T-cell (primary cell): Measurements from ENCODE around the gene ADGRG1. TPM values are rescaled to one million over a fixed set of nuclear protein-coding genes. Genes with fewer than 3 reads are reported as not detected.

Experiments used
- ATAC-seq, 4 experiments: fragments of 200-7000 bp in 3 of 4; fragments of 150-1000 bp in 1 of 4; cut with Tn5 transposase; replicated peaks in 1 of 4; 1 replicate in 3 of 4; 2 replicates in 1 of 4; pipeline ENCODE4 v1.10.0; 2021; ENCODE audit warnings: moderate library complexity in 3 of 4, mild to moderate bottlenecking in 2 of 4, moderate number of reproducible peaks in 1 of 4
- CTCF ChIA-PET, 2 donors: fragments of 300-600 bp; sonication (Branson Sonifier 250); formaldehyde crosslinking; loops; one replicate each; lab custom pipeline; 2022; ENCODE audit warnings: antibody characterized with exemption in 2 of 2; lab: Charles Lee
- POLR2A ChIA-PET, 2 donors: fragments of 300-600 bp; sonication (Branson Sonifier 250); formaldehyde crosslinking; loops; one replicate each; lab custom pipeline; 2022; ENCODE audit warnings: antibody characterized with exemption in 2 of 2; lab: Charles Lee
- DNase-seq, 35 experiments: peaks; one replicate each; pipeline versions ENCODE4 v3.0.0 to v3.0.0-alpha.2; 2013 to 2023
- H3K27ac ChIP-seq: one replicate; pipeline ENCODE4 v1.5.1; 2013; ENCODE audit warnings: low read length
- H3K27me3 ChIP-seq, 2 experiments: replicated peaks in 1 of 2; 1 replicate in 1 of 2; 2 replicates in 1 of 2; pipeline versions ENCODE4 v1.6.1 to v1.7.0; 2013; ENCODE audit warnings: low read length in 1 of 2, mixed read lengths in 1 of 2; ENCODE audit not compliant: control insufficient read depth in 2 of 2, insufficient read depth in 2 of 2; ENCODE audit errors: extremely low read depth in 1 of 2
- H3K36me3 ChIP-seq, 2 donors: 1 replicate in 1 of 2; 2 replicates in 1 of 2; pipeline versions ENCODE4 v1.6.1 to v1.7.0; 2013; ENCODE audit warnings: low read length in 1 of 2; ENCODE audit not compliant: control insufficient read depth in 2 of 2, insufficient read depth in 1 of 2; ENCODE audit errors: extremely low read depth in 1 of 2
- H3K4me1 ChIP-seq, 2 experiments: 1 replicate in 1 of 2; 2 replicates in 1 of 2; pipeline versions ENCODE4 v1.6.1 to v1.7.0; 2013; ENCODE audit warnings: low read length in 2 of 2, mixed read lengths in 1 of 2; ENCODE audit not compliant: insufficient read depth in 2 of 2, control insufficient read depth in 1 of 2; ENCODE audit errors: extremely low read depth in 1 of 2
- H3K4me3 ChIP-seq, 2 donors: 1 replicate in 1 of 2; 2 replicates in 1 of 2; pipeline versions ENCODE4 v1.5.1 to v1.7.0; 2013; ENCODE audit warnings: mild to moderate bottlenecking in 2 of 2, low read length in 1 of 2, moderate library complexity in 1 of 2; ENCODE audit not compliant: control insufficient read depth in 1 of 2; ENCODE audit errors: extremely low read depth in 1 of 2
- H3K9me3 ChIP-seq: 2 replicates; pipeline ENCODE4 v1.7.0; 2013
- H3K27ac Mint-ChIP-seq, 2 donors: one replicate each; pipeline ENCODE4 v1.8.0; 2020 to 2021; ENCODE audit warnings: mild to moderate bottlenecking in 2 of 2, mixed read lengths in 2 of 2
- H3K27me3 Mint-ChIP-seq, 2 donors: one replicate each; pipeline ENCODE4 v1.8.0; 2021 to 2022; ENCODE audit warnings: mixed read lengths in 2 of 2
- H3K36me3 Mint-ChIP-seq: one replicate; pipeline ENCODE4 v1.8.0; 2021; ENCODE audit warnings: mixed read lengths
- H3K4me1 Mint-ChIP-seq, 3 donors: one replicate each; pipeline ENCODE4 v1.8.0; 2020 to 2022; ENCODE audit warnings: mixed read lengths in 3 of 3, mild to moderate bottlenecking in 1 of 3
- H3K4me3 Mint-ChIP-seq, 3 donors: one replicate each; pipeline ENCODE4 v1.8.0; 2020 to 2022; ENCODE audit warnings: mild to moderate bottlenecking in 3 of 3, mixed read lengths in 3 of 3, moderate library complexity in 3 of 3
- H3K9me3 Mint-ChIP-seq, 3 donors: one replicate each; pipeline ENCODE4 v1.8.0; 2020 to 2022; ENCODE audit warnings: mixed read lengths in 3 of 3
- WGBS: methylation state at CpG from one replicate; pipeline ENCODE4 v1.1.5; 2013; ENCODE audit warnings: missing lambda C conversion rate; ENCODE audit not compliant: insufficient coverage; 5-methylcytosine and 5-hydroxymethylcytosine counted together
- total RNA-seq, 35 experiments: library from RNA in 6 of 35; stranded (reverse) in 6 of 35; fragments of 120-200 nt in 1 of 35; gene quantifications; one replicate each; pipeline versions ENCODE4 v1.2.1 to v1.2.4 and lab custom pipeline; 2013 to 2026

ADGRG1 gene
- total RNA-seq, 5 donors from 2014 or later (not counting 1 experiment from before 2014, with no cell fraction given): 7.8 to 91.7 (median 11.7) TPM

DNA sequence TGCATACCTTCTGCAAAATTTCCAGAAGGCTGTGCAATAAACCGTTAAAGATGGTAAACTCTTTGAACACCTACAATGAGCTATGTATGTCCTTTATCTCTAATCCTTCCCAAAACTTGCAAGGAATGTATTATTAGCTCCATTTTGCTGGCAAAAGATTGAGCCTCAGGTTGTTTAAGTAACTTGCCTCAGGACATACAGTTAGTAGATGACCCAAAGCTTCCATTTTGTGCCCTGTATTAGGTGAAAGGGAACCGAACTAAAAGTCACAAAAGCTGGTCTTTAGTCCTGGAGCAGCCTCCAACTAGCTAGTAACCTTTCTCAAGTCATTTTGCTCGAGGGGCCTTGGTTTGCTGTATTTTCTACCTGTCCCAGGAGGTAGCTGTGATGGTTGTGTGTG, 44.0 kb downstream of the ADGRG1 start:
- H3K9me3 Mint-ChIP-seq: no peaks in the 10 kb centered on the region
- Histone ChIP-seq H3K4me3 (no peak overlapping the region), H3K9me3 (no peaks in the 10 kb centered on the region), H3K27ac (no peak overlapping the region), H3K4me1 (no peaks in the 10 kb centered on the region), H3K27me3 (peaks cover 0 to 9% of the 10 kb centered on the region in 2 experiments), H3K36me3 (no peaks in the 10 kb centered on the region)
- POLR2A ChIA-PET: no interaction called here
- no peak overlapping the region for H3K4me3 Mint-ChIP-seq
- no CpG with 5 or more reads among the region's 3 CpGs for WGBS
- DNase-seq (no peak), ATAC-seq (no peak)
- CTCF ChIA-PET: no interaction called here
- no peaks in the 10 kb centered on the region for H3K4me1 Mint-ChIP-seq
- peaks cover 1 to 8% of the 10 kb centered on the region in 2 donors for H3K27me3 Mint-ChIP-seq
- no peak overlapping the region for H3K27ac Mint-ChIP-seq
- no peaks in the 10 kb centered on the region for H3K36me3 Mint-ChIP-seq

DNA sequence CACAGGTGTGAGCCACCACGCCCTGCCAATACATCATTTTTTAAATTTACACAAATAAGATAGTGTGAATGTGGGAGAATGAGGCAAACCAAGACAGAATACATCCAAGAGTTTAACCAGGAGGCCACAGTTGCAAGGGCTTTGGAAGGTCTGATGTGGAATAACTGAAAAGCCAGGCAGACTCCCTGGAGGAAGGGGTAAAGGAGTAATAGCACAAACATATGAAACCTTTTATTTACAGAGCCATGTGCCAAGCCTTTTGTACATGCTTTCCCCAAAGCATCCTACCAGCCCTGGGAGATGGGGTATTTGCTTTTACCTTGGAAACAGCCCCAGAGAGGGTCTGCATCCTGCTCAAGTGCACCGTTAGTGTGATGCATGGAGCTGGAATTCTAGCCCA, 44.4 kb downstream of the ADGRG1 start:
- Mint-ChIP-seq H3K4me3 (no peak overlapping the region), H3K4me1 (no peaks in the 10 kb centered on the region), H3K27me3 (peaks cover 1 to 8% of the 10 kb centered on the region in 2 donors), H3K9me3 (no peaks in the 10 kb centered on the region), H3K36me3 (no peaks in the 10 kb centered on the region), H3K27ac (no peak overlapping the region)
- no peak overlapping the region for H3K27ac ChIP-seq
- no peaks in the 10 kb centered on the region for H3K4me1 ChIP-seq
- CTCF ChIA-PET: no interaction called here
- no peaks in the 10 kb centered on the region for H3K9me3 ChIP-seq
- peaks cover 0 to 9% of the 10 kb centered on the region in 2 experiments for H3K27me3 ChIP-seq
- POLR2A ChIA-PET: no interaction called here
- 83% methylated on average over 1 of the region's 2 CpGs for WGBS
- ATAC-seq (no peak), DNase-seq (no peak)
- no peaks in the 10 kb centered on the region for H3K36me3 ChIP-seq
- H3K4me3 ChIP-seq: no peak overlapping the region

DNA sequence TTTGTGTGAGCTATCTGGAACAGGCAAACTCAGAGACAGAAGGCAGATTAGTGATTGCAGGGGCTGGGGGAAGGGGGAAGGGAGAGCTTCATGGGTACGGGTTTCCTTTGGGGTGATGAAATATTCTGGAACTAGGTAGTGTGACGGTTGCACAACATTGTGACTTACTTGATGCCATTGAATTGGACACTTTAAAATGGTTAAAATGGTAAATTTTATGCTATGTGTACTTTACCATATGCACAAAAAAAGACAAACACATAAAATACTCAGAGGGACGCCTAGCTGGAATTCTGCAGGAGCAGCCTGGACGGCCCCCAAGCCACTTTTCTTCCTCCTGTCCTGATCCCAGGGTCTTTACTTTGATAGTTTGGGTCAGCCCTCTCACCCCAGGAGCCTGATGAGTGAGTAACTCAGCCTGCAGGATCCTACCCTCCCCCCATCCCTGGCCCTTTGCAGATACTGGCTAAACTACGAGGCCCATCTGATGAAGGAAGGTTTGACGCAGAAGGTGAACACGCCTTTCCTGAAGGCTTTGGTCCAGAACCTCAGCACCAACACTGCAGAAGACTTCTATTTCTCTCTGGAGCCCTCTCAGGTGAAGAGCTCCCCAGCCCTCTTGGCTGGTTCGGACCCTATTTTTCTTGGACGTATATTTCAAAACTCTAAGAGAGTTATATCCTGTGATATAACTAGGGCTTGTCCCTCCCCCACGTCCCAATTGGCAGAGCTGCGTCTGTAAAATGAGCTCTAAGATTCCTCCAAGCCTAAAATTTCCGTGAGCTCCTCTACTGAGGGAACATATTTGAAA, 47.5 kb downstream of the ADGRG1 start:
- H3K36me3 ChIP-seq: no peaks in the 10 kb centered on the region
- no peak overlapping the region for H3K27ac ChIP-seq
- H3K27me3 Mint-ChIP-seq: peaks cover 0 to 8% of the 10 kb centered on the region in 2 donors
- no peak overlapping the region for H3K4me3 ChIP-seq
- ChIA-PET CTCF (interaction anchor here in 1 of 2 donors (0.7 kb wide), 1 partner anchor 88 kb away, joined by 3 read pairs; no protein-coding TSS in a partner anchor), POLR2A (no interaction called here)
- ATAC-seq (no peak), DNase-seq (no peak)
- 71% methylated on average over 6 of the region's 12 CpGs for WGBS
- peaks cover 0 to 4% (median 0%) of the 10 kb centered on the region in 3 donors for H3K4me1 Mint-ChIP-seq
- H3K9me3 ChIP-seq: no peaks in the 10 kb centered on the region
- no peak overlapping the region for H3K4me3 Mint-ChIP-seq
- no peak overlapping the region for H3K27ac Mint-ChIP-seq
- peaks cover 0 to 11% of the 10 kb centered on the region in 2 experiments for H3K27me3 ChIP-seq
- H3K36me3 Mint-ChIP-seq: no peaks in the 10 kb centered on the region
- no peaks in the 10 kb centered on the region for H3K9me3 Mint-ChIP-seq
- H3K4me1 ChIP-seq: no peaks in the 10 kb centered on the region

GRCh38 chr16:57676553-57677085, 48.2 kb downstream of the ADGRG1 start:
- ChIA-PET POLR2A (no interaction called here), CTCF (no interaction called here)
- H3K9me3 Mint-ChIP-seq: no peaks in the 10 kb centered on the region

GRCh38 chr16:57677622-57678369, 49.4 kb downstream of the ADGRG1 start:
- WGBS: 68% methylated on average over 11 of the region's 14 CpGs
- peaks cover 0 to 8% of the 10 kb centered on the region in 2 donors for H3K27me3 Mint-ChIP-seq
- POLR2A ChIA-PET: no interaction called here
- no peak overlapping the region for H3K27ac Mint-ChIP-seq
- Histone ChIP-seq H3K4me3 (no peak overlapping the region), H3K4me1 (no peaks in the 10 kb centered on the region), H3K36me3 (no peaks in the 10 kb centered on the region), H3K9me3 (no peaks in the 10 kb centered on the region), H3K27ac (no peak overlapping the region), H3K27me3 (peaks cover 0 to 11% of the 10 kb centered on the region in 2 experiments)
- DNase-seq (no peak), ATAC-seq (no peak)
- CTCF ChIA-PET: no interaction called here
- H3K36me3 Mint-ChIP-seq: no peaks in the 10 kb centered on the region
- peaks cover 0 to 4% (median 0%) of the 10 kb centered on the region in 3 donors for H3K4me1 Mint-ChIP-seq
- H3K4me3 Mint-ChIP-seq: no peak overlapping the region
- no peaks in the 10 kb centered on the region for H3K9me3 Mint-ChIP-seq

More at GRCh38 chr16:57676553-57677085, 48.2 kb downstream of the ADGRG1 start:
- no CpG with 5 or more reads among the region's 4 CpGs for WGBS
- Mint-ChIP-seq H3K27ac (no peak overlapping the region), H3K4me1 (peaks cover 0 to 4% (median 0%) of the 10 kb centered on the region in 3 donors), H3K27me3 (peaks cover 0 to 8% of the 10 kb centered on the region in 2 donors), H3K36me3 (no peaks in the 10 kb centered on the region), H3K4me3 (no peak overlapping the region)
- Histone ChIP-seq H3K36me3 (no peaks in the 10 kb centered on the region), H3K4me3 (no peak overlapping the region), H3K27ac (no peak overlapping the region), H3K27me3 (peaks cover 0 to 11% of the 10 kb centered on the region in 2 experiments), H3K4me1 (no peaks in the 10 kb centered on the region), H3K9me3 (no peaks in the 10 kb centered on the region)
- ATAC-seq: no peak
- DNase-seq: no peak

- DNase-seq: no peak
- Histone ChIP-seq H3K27ac (no peak overlapping the region), H3K36me3 (no peaks in the 10 kb centered on the region), H3K9me3 (no peaks in the 10 kb centered on the region), H3K4me1 (no peaks in the 10 kb centered on the region), H3K27me3 (peaks cover 0 to 6% of the 10 kb centered on the region in 2 experiments), H3K4me3 (no peak overlapping the region)
- H3K36me3 Mint-ChIP-seq: no peaks in the 10 kb centered on the region
- no peak for ATAC-seq
- peaks cover 0 to 4% (median 0%) of the 10 kb centered on the region in 3 donors for H3K4me1 Mint-ChIP-seq
- no peaks in the 10 kb centered on the region for H3K9me3 Mint-ChIP-seq
- POLR2A ChIA-PET: no interaction called here
- CTCF ChIA-PET: no interaction called here
- H3K4me3 Mint-ChIP-seq: no peak overlapping the region
- 89% methylated on average over 7 of the region's 12 CpGs for WGBS
- no peak overlapping the region for H3K27ac Mint-ChIP-seq
- no peaks in the 10 kb centered on the region for H3K27me3 Mint-ChIP-seq
Measured at GRCh38 chr16:57679016-57679415, 50.6 kb downstream of the ADGRG1 start.
